ENCODE data around the gene QRFP.
A peak's percentile ranks its signal among the peaks of the same experiment; 100 is the strongest.
"Not testable (repeated sequence)": the region's sequence is repeated elsewhere in the genome, so short reads cannot be mapped to it uniquely, and the experiment has no call there.

Gene QRFP

GRCh38 chr9:130919559-130920145 is 23.0 kb upstream of the QRFP start:
- DNase-seq (ENCODE audit: low spot score) = no peak

- DNase-seq (ENCODE audit: low spot score) = no peak
Observed at GRCh38 chr9:130918826-130919558, 22.4 kb upstream of the QRFP start.

GRCh38 chr9:130918101-130918825 is 21.7 kb upstream of the QRFP start:
- DNase-seq (ENCODE audit: low spot score) = no peak

DNA sequence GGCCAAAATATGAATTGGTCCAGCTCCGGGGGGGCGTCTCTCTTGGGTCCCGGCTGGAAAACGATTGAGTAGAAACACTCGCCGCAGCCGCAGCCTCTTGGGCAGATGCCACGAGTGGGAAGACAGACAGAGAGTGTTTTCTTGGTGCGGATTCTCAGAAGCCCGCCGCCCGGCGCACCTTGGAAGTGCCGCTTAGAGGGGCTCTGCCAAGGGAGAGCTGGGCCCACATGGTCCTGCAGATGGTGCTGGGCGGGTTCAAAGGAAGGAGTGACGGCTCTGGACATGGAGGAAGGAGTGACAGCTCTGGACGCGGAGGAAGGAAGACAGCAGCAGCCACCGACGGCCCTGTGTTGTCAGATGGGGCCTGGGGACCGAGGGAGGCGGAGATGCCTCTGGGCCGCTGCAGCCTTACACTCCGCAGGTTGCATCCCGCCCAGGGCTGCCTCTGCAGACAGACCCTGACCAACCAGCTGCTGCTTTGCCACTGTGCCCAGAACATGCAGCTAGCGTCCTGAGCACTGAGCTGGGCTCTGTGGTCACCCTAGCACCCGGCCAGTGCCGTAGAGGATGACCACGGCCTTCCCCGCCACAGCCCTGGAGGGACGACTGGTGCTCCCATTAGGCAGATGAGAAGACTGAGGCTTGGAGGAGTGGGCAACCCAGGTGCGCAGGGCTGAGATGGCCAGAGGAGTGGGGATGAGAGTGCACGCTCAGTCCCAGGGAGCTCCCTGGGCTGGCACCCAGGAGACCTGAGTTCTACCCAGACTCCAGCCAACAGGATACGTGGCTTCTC is 20.8 kb upstream of the QRFP start:
- DNase-seq (ENCODE audit: low spot score) = no peak

DNA sequence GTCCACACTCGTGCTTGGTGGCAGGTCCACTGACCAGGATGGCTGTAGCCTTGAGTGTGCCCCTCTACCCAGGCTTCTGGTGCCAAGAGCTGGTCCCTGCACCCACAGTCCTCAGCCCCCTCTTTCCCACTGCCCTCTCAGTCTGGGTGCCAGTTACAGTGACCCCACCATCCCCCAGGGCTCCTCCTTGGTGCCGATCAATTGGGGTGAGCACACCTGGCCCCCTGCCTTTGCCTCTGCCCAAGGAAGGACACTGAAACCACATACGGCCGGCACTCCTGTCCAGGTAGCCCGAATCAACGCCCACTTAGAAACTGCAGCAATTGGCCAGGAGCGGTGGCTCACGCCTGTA is 18.5 kb upstream of the QRFP start:
- no peak for DNase-seq (ENCODE audit: low spot score)

DNA sequence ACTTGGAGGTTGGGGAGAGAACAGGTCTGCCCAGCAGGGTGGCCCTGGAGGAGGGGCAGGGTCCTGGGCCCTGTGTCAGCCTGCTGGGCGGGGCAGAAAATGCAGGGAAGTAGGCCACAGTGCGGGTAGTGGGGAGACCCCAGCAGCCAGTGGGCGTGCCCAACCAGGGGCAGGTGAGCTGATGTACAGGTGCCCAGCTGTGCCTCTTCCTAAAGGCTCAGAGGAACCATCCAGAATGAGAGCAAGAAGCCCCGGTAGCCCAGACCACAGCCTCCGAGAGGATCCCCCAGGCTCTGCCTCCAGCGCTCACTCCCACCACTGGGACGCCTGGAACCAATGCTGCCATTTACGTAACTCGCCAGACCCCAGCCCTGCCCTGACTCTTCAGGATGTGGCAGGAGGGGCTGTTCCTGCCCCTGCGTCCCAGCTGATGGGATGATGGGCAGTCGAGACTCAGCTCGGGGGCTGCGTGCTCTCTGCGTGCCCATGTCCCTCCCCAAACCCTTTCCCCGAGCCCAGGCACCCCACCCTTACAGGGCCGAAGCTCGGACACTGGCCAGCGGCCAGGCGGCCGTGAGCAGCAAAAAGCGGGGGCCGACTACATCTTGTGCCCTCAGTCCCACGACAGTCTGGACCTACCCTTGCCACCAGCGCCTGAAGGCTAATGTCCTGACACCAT is 17.9 kb upstream of the QRFP start:
- no peak for DNase-seq (ENCODE audit: low spot score)

GRCh38 chr9:130913599-130914416 is 17.2 kb upstream of the QRFP start:
- no peak for DNase-seq (ENCODE audit: low spot score)

DNA sequence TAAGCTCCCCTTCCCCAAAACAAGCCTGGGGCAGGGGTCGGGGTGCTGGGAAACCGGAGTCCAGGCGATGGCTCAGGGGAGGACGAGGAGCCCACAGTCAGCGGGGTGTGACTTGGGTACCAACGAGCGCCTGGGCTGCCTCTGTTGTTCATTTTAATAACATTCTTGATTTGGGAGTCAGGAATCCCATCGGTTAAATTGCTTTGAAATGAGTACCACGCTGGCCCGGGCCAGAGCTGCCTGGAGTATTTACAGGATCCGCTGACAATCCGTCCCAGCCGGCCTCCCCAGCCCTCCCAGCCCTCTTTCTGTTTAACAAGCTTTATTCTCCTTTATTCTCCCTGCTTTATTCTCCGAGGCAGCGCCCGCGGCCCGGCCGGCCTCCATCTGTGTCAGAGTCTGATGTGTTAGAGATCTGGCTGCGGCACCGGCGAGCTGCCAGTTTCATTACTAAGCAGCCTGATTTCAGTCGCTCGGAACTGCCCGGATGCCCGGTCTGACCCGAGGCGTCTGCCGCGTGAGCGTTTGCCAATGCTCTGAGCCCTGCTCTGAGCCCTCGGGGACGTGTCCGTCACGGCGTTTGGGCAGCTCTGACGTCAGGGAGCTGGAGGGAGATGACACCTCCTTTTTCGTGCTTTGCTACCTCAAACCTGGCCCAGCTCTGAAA is 16.5 kb upstream of the QRFP start:
- DNase-seq (ENCODE audit: low spot score) = no peak

- DNase-seq (ENCODE audit: low spot score) = no peak
Observed at GRCh38 chr9:130911254-130912049, 14.8 kb upstream of the QRFP start.

- DNase-seq (ENCODE audit: low spot score) = not testable (repeated sequence)
Observed at GRCh38 chr9:130910670-130911069, 14.1 kb upstream of the QRFP start.

- DNase-seq (ENCODE audit: low spot score) = not testable (repeated sequence)
Observed at GRCh38 chr9:130910041-130910440, 13.4 kb upstream of the QRFP start.

GRCh38 chr9:130908878-130909355 is 12.3 kb upstream of the QRFP start:
- no peak for DNase-seq (ENCODE audit: low spot score)

DNA sequence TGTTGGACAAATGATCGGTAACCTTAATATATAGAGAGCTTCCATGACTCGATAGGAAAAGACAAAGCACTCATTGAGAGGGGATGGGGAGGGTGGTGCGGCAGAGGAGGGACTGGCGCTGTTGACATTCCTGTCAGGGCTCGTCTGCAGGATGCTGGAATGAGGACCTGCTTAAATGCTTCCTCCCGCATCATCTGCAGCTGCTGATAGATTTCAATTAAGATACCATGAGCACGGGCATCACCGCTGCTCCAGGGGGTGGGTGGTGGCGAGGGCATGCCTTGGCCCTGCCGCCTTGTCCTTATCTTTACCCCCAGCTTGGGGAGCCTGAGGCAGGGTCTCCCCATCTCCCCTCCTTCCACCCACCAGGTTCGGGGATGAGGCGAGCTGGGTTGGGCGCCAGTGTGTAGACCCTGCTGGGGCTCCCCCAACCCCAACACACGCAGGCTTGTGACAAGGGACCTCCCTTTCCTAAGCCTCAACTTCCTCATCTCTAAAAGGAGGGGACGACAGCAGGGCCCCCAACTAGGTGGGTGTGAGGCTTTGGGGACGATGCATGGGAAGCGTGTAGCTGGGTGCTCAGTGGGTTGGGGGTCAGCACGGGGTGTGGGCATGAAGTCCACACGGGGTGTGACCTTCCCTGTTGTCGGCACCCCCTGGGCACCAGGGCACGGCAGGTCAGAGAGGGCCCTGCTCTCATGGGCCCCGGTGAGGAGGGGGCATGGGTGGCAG is 11.7 kb upstream of the QRFP start:
- no peak for DNase-seq (ENCODE audit: low spot score)

DNA sequence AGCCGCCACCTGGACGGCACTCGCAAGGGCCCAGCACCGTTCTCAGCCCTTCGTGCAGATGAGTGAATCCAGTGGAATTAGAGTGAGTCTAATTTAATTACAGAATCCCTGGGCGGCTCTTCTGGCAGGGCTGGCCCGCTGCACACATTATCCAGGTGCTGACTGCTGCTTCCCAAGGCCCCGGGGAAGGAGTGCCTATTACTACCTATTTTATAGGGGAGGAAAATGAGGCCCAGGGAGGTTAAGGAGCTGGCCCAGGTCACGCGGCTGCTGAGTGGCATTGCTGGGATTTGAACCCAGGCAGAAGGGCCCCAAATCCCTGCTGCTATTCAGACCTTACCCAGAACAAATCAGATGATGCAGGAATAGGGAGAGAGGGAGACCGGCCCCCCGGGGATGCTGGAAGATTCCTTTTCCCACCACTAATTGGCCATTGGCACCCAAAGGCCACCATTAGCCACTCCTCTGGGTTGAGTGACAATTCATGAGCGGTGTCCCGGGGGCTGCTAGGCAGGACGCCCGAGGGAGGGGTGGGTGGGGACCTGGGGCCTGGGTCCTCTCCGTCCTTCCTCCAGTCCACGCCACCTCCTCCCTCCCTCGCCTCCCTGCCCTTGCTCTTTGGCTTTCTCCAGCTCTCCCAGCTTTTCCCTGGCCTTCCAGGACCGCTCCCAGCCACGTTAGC is 10.3 kb upstream of the QRFP start:
- peak; percentile 80 for DNase-seq (ENCODE audit: low spot score)

DNA sequence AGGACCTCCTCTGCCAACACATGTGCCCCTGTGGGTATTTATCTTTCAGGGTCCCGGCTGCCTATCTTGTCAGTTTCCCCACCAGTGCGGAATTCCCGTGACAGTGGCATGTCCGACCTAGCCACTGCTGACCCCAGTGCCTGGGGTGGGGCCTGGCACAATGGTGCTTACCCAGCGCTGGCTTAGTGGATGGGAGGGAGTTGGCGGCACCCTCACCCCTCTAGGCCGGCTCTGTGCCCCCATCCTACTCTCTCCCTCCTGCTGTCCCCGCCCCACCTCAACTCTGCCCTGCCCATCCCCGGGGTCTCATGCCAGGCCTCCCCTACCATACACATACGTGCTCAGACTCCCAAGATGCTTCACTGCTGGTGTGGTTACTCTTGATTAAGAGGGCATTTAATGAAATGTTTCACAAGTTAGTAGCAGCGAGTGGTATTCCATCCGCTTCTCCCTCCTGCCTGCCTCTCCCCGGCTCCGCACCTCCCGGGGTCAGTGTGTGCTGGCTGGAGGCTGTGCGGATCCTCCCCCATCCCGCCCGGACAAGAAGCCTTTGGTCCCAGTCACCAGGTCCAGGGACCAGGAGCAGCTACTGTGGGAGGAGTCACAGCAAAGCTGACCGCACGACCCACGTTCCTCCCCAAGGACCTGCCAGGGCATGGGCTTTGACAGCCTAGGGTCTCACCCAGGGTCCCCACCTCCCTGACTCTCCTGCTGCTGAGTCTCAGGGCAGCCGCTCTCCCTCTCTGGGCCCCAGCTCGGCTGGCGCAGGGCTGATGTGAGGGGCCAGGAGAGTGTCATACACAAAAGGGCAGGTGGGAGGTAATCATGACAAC is 9.5 kb upstream of the QRFP start:
- no peak for DNase-seq (ENCODE audit: low spot score)

DNA sequence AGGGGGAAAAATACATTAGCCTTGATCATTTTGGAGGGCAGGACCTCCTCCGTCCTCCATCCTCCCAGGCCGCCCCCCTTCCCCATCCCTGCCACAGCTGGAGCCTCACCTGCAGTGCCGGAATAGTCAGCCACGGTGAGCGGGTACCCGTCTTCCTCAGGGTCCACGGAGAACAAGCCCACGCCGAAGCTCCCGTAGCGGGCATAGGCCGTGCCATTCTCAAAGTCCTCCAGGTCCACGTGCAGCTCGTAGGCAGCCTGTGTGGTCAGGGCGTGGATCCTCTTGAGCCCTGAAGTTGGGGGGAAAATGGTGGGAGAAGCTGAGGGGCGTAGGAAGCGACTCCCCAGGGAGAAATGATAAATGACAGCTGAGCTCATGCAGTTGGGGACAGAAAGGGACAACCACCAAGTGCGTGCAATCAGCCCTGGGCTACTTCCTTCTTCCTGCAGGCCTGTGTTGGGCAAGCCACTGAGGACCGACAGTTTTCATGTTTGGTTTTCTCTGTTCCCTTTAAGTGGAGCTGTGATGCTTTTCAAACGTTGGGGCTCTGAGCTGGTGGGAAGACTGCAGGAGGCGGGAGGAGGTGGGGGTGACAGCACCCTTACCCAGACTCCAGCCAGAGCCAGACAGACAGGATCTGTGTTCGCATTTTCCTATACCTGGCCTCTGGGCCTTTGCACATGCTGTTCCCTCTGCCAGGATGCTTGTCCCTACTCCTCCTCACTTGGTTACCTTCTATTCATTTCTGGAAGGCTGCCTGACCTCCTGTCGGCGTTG is 8.7 kb upstream of the QRFP start:
- no peak for DNase-seq (ENCODE audit: low spot score)

All from SK-N-DZ (cell line).